Mesenchymal stem cell (in vitro differentiated cells and primary cell): ENCODE data around the gene CHI3L1.

Experiments used
- DNase-seq: peaks from one replicate; pipeline ENCODE4 v3.0.0-alpha.2; 2013
- H2AFZ ChIP-seq: one replicate; pipeline ENCODE4 v1.6.1; 2013; ENCODE audit warnings: low read depth, mild to moderate bottlenecking, control low read depth, inconsistent platforms, low read length, moderate library complexity
- H2AK5ac ChIP-seq: 2 replicates; pipeline ENCODE4 v1.6.1; 2013; ENCODE audit warnings: low read length, moderate library complexity, mild to moderate bottlenecking, inconsistent platforms; ENCODE audit not compliant: severe bottlenecking
- H2BK120ac ChIP-seq: one replicate; pipeline ENCODE4 v1.6.1; 2013; ENCODE audit warnings: low read depth, mild to moderate bottlenecking, inconsistent platforms, low read length, moderate library complexity
- H2BK12ac ChIP-seq, 2 experiments: one replicate each; pipeline ENCODE4 v1.6.1; 2013; ENCODE audit warnings: inconsistent platforms in 2 of 2, low read length in 2 of 2, mild to moderate bottlenecking in 2 of 2, moderate library complexity in 2 of 2, control low read depth in 1 of 2
- H2BK15ac ChIP-seq: one replicate; pipeline ENCODE4 v1.6.1; 2013; ENCODE audit warnings: mild to moderate bottlenecking, low read depth, inconsistent platforms; ENCODE audit not compliant: poor library complexity, severe bottlenecking
- H2BK5ac ChIP-seq: 2 replicates; pipeline ENCODE4 v1.6.1; 2013; ENCODE audit warnings: low read depth, mild to moderate bottlenecking, low read length, control low read depth, inconsistent platforms; ENCODE audit not compliant: poor library complexity, severe bottlenecking
- H3K14ac ChIP-seq, 2 experiments: one replicate each; pipeline ENCODE4 v1.6.1; 2013; ENCODE audit warnings: inconsistent platforms in 2 of 2, low read length in 2 of 2, control low read depth in 1 of 2, mild to moderate bottlenecking in 1 of 2, moderate library complexity in 1 of 2
- H3K18ac ChIP-seq, 2 experiments: one replicate each; pipeline ENCODE4 v1.6.1; 2013; ENCODE audit warnings: inconsistent platforms in 2 of 2, low read length in 2 of 2, control low read depth in 1 of 2, low read depth in 1 of 2, mild to moderate bottlenecking in 1 of 2
- H3K23ac ChIP-seq, 2 experiments: one replicate each; pipeline ENCODE4 v1.6.1; 2013; ENCODE audit warnings: inconsistent platforms in 2 of 2, low read length in 2 of 2, mild to moderate bottlenecking in 2 of 2, moderate library complexity in 2 of 2, control low read depth in 1 of 2
- H3K27ac ChIP-seq: 2 replicates; pipeline ENCODE4 v1.5.1; 2013; ENCODE audit warnings: mild to moderate bottlenecking, moderate library complexity, low read length, control low read depth, inconsistent platforms; ENCODE audit not compliant: poor library complexity, severe bottlenecking
- H3K27me3 ChIP-seq, 2 experiments: 2 replicates each; pipeline versions ENCODE4 v1.6.1 to v1.7.0; 2013; ENCODE audit warnings: low read length in 2 of 2, mild to moderate bottlenecking in 2 of 2, moderate library complexity in 2 of 2, control low read depth in 1 of 2, inconsistent platforms in 1 of 2; ENCODE audit not compliant: control insufficient read depth in 1 of 2, insufficient read depth in 1 of 2
- H3K36me3 ChIP-seq, 2 experiments: 2 replicates each; pipeline versions ENCODE4 v1.6.1 to v1.7.0; 2013; ENCODE audit warnings: low read length in 2 of 2, control low read depth in 1 of 2, inconsistent platforms in 1 of 2, low read depth in 1 of 2, mild to moderate bottlenecking in 1 of 2; ENCODE audit not compliant: insufficient read depth in 2 of 2, control insufficient read depth in 1 of 2
- H3K4ac ChIP-seq, 2 experiments: one replicate each; pipeline ENCODE4 v1.6.1; 2013; ENCODE audit warnings: inconsistent platforms in 2 of 2, low read length in 2 of 2, mild to moderate bottlenecking in 2 of 2, moderate library complexity in 2 of 2, control low read depth in 1 of 2, low read depth in 1 of 2
- H3K4me1 ChIP-seq: 2 replicates; pipeline ENCODE4 v1.6.1; 2013; ENCODE audit warnings: low read depth, low read length, control low read depth; ENCODE audit not compliant: control insufficient read depth, insufficient read depth
- H3K4me2 ChIP-seq: 2 replicates; pipeline ENCODE4 v1.6.1; 2013; ENCODE audit warnings: low read length, mild to moderate bottlenecking, inconsistent platforms; ENCODE audit not compliant: poor library complexity, severe bottlenecking
- H3K4me3 ChIP-seq, 2 experiments: 2 replicates each; pipeline versions ENCODE4 v1.5.1 to v1.7.0; 2013; ENCODE audit warnings: low read length in 2 of 2, mild to moderate bottlenecking in 2 of 2, control low read depth in 1 of 2, low read depth in 1 of 2; ENCODE audit not compliant: insufficient read depth in 1 of 2
- H3K79me1 ChIP-seq: replicated peaks from 2 replicates; pipeline ENCODE4 v1.6.1; 2013; ENCODE audit warnings: mild to moderate bottlenecking, control low read depth, low read length, inconsistent platforms; ENCODE audit not compliant: poor library complexity, severe bottlenecking
- H3K9ac ChIP-seq: 2 replicates; pipeline ENCODE4 v1.7.0; 2013; ENCODE audit warnings: mild to moderate bottlenecking, low read length, moderate library complexity
- H3K9me3 ChIP-seq: 2 replicates; pipeline ENCODE4 v1.7.0; 2013; ENCODE audit warnings: mild to moderate bottlenecking, low read length; ENCODE audit not compliant: control insufficient read depth
- H4K8ac ChIP-seq: one replicate; pipeline ENCODE4 v1.6.1; 2013; ENCODE audit warnings: inconsistent platforms, mild to moderate bottlenecking, low read length, moderate library complexity
- H4K91ac ChIP-seq: one replicate; pipeline ENCODE4 v1.6.1; 2013; ENCODE audit warnings: mild to moderate bottlenecking, low read length, inconsistent platforms
- WGBS: methylation state at CpG from one replicate; pipeline ENCODE4 v1.1.7; 2013; ENCODE audit warnings: mixed read lengths; 5-methylcytosine and 5-hydroxymethylcytosine counted together

The CHI3L1 gene

GRCh38 chr1:203166192-203166940 is 20.1 kb downstream of the CHI3L1 start:
- Histone ChIP-seq H3K27ac (no peak overlapping the region), H2BK120ac (no peak overlapping the region), H3K27me3 (peaks cover 0 to 3% of the 10 kb centered on the region in 2 experiments), H3K79me1 (peaks cover 38% of the 10 kb centered on the region), H3K4ac (no peak overlapping the region), H4K91ac (no peak overlapping the region), H2BK15ac (no peak overlapping the region), H3K18ac (no peak overlapping the region), H2BK5ac (no peak overlapping the region), H3K9me3 (no peaks in the 10 kb centered on the region), H3K4me3 (no peak overlapping the region), H3K23ac (no peak overlapping the region), H3K4me1 (peaks cover 10% of the 10 kb centered on the region), H4K8ac (no peak overlapping the region), H2BK12ac (no peak overlapping the region), H3K14ac (no peak overlapping the region), H3K9ac (no peak overlapping the region), H2AK5ac (no peak overlapping the region), H3K36me3 (peaks cover 17 to 77% of the 10 kb centered on the region in 2 experiments), H2AFZ (no peak overlapping the region), H3K4me2 (no peak overlapping the region)
- no peak for DNase-seq
- 79% methylated on average over 14 of the region's 14 CpGs for WGBS

GRCh38 chr1:203165800-203166161 is 20.7 kb downstream of the CHI3L1 start:
- no peak overlapping the region for H2BK12ac ChIP-seq
- no peak overlapping the region for H3K23ac ChIP-seq
- no peak overlapping the region for H3K4me2 ChIP-seq
- no peak overlapping the region for H3K14ac ChIP-seq
- H4K91ac ChIP-seq = no peak overlapping the region
- no peak overlapping the region for H2AK5ac ChIP-seq
- peaks cover 41% of the 10 kb centered on the region for H3K79me1 ChIP-seq
- H2BK120ac ChIP-seq = no peak overlapping the region
- H3K27me3 ChIP-seq = peaks cover 0 to 3% of the 10 kb centered on the region in 2 experiments
- no peaks in the 10 kb centered on the region for H3K9me3 ChIP-seq
- no peak overlapping the region for H3K4ac ChIP-seq
- peaks cover 8% of the 10 kb centered on the region for H3K4me1 ChIP-seq
- H3K9ac ChIP-seq = no peak overlapping the region
- H3K4me3 ChIP-seq = no peak overlapping the region
- no peak overlapping the region for H2BK5ac ChIP-seq
- DNase-seq = no peak
- H4K8ac ChIP-seq = no peak overlapping the region
- no peak overlapping the region for H3K18ac ChIP-seq
- H3K36me3 ChIP-seq = peaks cover 17 to 71% of the 10 kb centered on the region in 2 experiments
- 98% methylated on average over 8 of the region's 8 CpGs for WGBS
- no peak overlapping the region for H2BK15ac ChIP-seq
- no peak overlapping the region for H2AFZ ChIP-seq
- no peak overlapping the region for H3K27ac ChIP-seq

GRCh38 chr1:203165101-203165799 is 21.3 kb downstream of the CHI3L1 start:
- Histone ChIP-seq H3K18ac (no peak overlapping the region), H2BK120ac (no peak overlapping the region), H3K27me3 (peaks cover 0 to 3% of the 10 kb centered on the region in 2 experiments), H3K4me1 (peaks cover 8% of the 10 kb centered on the region), H3K36me3 (peaks cover 17 to 69% of the 10 kb centered on the region in 2 experiments), H2BK15ac (no peak overlapping the region), H3K14ac (no peak overlapping the region), H2AFZ (no peak overlapping the region), H3K9me3 (no peaks in the 10 kb centered on the region), H3K4ac (no peak overlapping the region), H2BK12ac (no peak overlapping the region), H4K8ac (no peak overlapping the region), H3K23ac (no peak overlapping the region), H3K4me2 (no peak overlapping the region), H3K9ac (no peak overlapping the region), H3K79me1 (peaks cover 45% of the 10 kb centered on the region), H2BK5ac (no peak overlapping the region), H2AK5ac (no peak overlapping the region), H4K91ac (no peak overlapping the region), H3K27ac (no peak overlapping the region), H3K4me3 (no peak overlapping the region)
- no peak for DNase-seq
- 94% methylated on average over 28 of the region's 28 CpGs for WGBS

GRCh38 chr1:203163891-203164635 is 22.4 kb downstream of the CHI3L1 start:
- Histone ChIP-seq H3K4me1 (peaks cover 8% of the 10 kb centered on the region), H3K27me3 (peaks cover 0 to 3% of the 10 kb centered on the region in 2 experiments), H3K79me1 (peaks cover 50% of the 10 kb centered on the region), H3K4me2 (no peak overlapping the region), H3K9ac (no peak overlapping the region), H2AK5ac (no peak overlapping the region), H3K23ac (no peak overlapping the region), H3K4ac (peak overlapping the region in 1 of 2 experiments; percentile 3), H2BK15ac (no peak overlapping the region), H4K8ac (no peak overlapping the region), H4K91ac (no peak overlapping the region), H3K14ac (no peak overlapping the region), H2AFZ (no peak overlapping the region), H3K4me3 (no peak overlapping the region), H3K27ac (no peak overlapping the region), H2BK120ac (no peak overlapping the region), H3K36me3 (peaks cover 17 to 68% of the 10 kb centered on the region in 2 experiments), H3K18ac (no peak overlapping the region), H2BK5ac (no peak overlapping the region), H2BK12ac (no peak overlapping the region), H3K9me3 (no peaks in the 10 kb centered on the region)
- DNase-seq = no peak
- WGBS = 78% methylated on average over 6 of the region's 7 CpGs
